ENCODE data around the gene HVCN1. TPM values are rescaled to one million over a fixed set of nuclear protein-coding genes. Genes with fewer than 3 reads are reported as not detected.
"Not testable (repeated sequence)": the region's sequence is repeated elsewhere in the genome, so short reads cannot be mapped to it uniquely, and the experiment has no call there.

HVCN1 gene
- total RNA-seq, 1 donor from 2014 or later: 21.3 TPM

GRCh38 chr12:110661337-110661972 is 27.5 kb downstream of the HVCN1 start:
- Histone ChIP-seq H3K4me3 (no peak overlapping the region), H3K9me3 (no peaks in the 10 kb centered on the region), H3K27ac (no peak overlapping the region), H3K27me3 (no peaks in the 10 kb centered on the region), H3K4me1 (no peaks in the 10 kb centered on the region), H3K36me3 (no peaks in the 10 kb centered on the region)
- peak; percentile 81 for ATAC-seq
- peak; percentile 73 for DNase-seq
- intact Hi-C loops (cut with DNase I): no loop called here
- no peak for TF ChIP-seq CTCF (IDR thresholded peaks at IDR 0.05)

GRCh38 chr12:110658878-110659277 is 30.0 kb downstream of the HVCN1 start:
- H3K36me3 ChIP-seq: peaks cover 1% of the 10 kb centered on the region
- ATAC-seq (no peak), DNase-seq (no peak)
- TF ChIP-seq CTCF (IDR thresholded peaks at IDR 0.05): no peak
- no peaks in the 10 kb centered on the region for H3K27me3 ChIP-seq
- H3K9me3 ChIP-seq: no peaks in the 10 kb centered on the region
- intact Hi-C loops (cut with DNase I): no loop called here
- no peak overlapping the region for H3K4me3 ChIP-seq
- H3K4me1 ChIP-seq: no peaks in the 10 kb centered on the region
- no peak overlapping the region for H3K27ac ChIP-seq

- H3K9me3 ChIP-seq: no peaks in the 10 kb centered on the region
- H3K4me1 ChIP-seq: no peaks in the 10 kb centered on the region
- DNase-seq (no peak), ATAC-seq (no peak)
- intact Hi-C loops (cut with DNase I): no loop called here
- no peak for TF ChIP-seq CTCF (IDR thresholded peaks at IDR 0.05)
- H3K36me3 ChIP-seq: peaks cover 6% of the 10 kb centered on the region
- no peaks in the 10 kb centered on the region for H3K27me3 ChIP-seq
- H3K4me3 ChIP-seq: no peak overlapping the region
- H3K27ac ChIP-seq: no peak overlapping the region
These were observed 30.7 kb downstream of the HVCN1 start for GRCh38 chr12:110658242-110658641.

- DNase-seq (no peak), ATAC-seq (no peak)
- H3K9me3 ChIP-seq: no peaks in the 10 kb centered on the region
- H3K27me3 ChIP-seq: no peaks in the 10 kb centered on the region
- no peak for TF ChIP-seq CTCF (IDR thresholded peaks at IDR 0.05)
- H3K27ac ChIP-seq: no peak overlapping the region
- no peak overlapping the region for H3K4me3 ChIP-seq
- peaks cover 6% of the 10 kb centered on the region for H3K36me3 ChIP-seq
- intact Hi-C loops (cut with DNase I): no loop called here
- H3K4me1 ChIP-seq: no peaks in the 10 kb centered on the region
These were observed 31.2 kb downstream of the HVCN1 start for GRCh38 chr12:110657747-110658146.

GRCh38 chr12:110656071-110656655 is 32.8 kb downstream of the HVCN1 start:
- peaks cover 6% of the 10 kb centered on the region for H3K36me3 ChIP-seq
- no peak for ATAC-seq
- H3K4me3 ChIP-seq: no peak overlapping the region
- intact Hi-C loops (cut with DNase I): no loop called here
- TF ChIP-seq CTCF (IDR thresholded peaks at IDR 0.05): no peak
- DNase-seq: no peak
- no peaks in the 10 kb centered on the region for H3K4me1 ChIP-seq
- H3K27me3 ChIP-seq: no peaks in the 10 kb centered on the region
- H3K27ac ChIP-seq: no peak overlapping the region
- no peaks in the 10 kb centered on the region for H3K9me3 ChIP-seq

GRCh38 chr12:110654238-110654637 is 34.7 kb downstream of the HVCN1 start:
- H3K27ac ChIP-seq; H3K27me3 ChIP-seq; H3K9me3 ChIP-seq; H3K4me3 ChIP-seq; ATAC-seq; DNase-seq; intact Hi-C loops (cut with DNase I); H3K4me1 ChIP-seq: not testable (repeated sequence)
- peaks cover 13% of the 10 kb centered on the region for H3K36me3 ChIP-seq

Data from upper lobe of right lung (tissue), 1 donor.